Activated naive CD4-positive, alpha-beta T cell treated with anti-CD3 and anti-CD28 coated beads, Interleukin-2, amount 50 U/mL, for 24 hours (primary cell): ENCODE data around the gene TMPRSS6.
"Not testable (repeated sequence)": the region's sequence is repeated elsewhere in the genome, so short reads cannot be mapped to it uniquely, and the experiment has no call there.

ENCODE experiments used
- H3K27ac Mint-ChIP-seq: one replicate; pipeline ENCODE4 v1.8.0; 2021; ENCODE audit warnings: mild to moderate bottlenecking, mixed read lengths
- H3K27me3 Mint-ChIP-seq: one replicate; pipeline ENCODE4 v1.8.0; 2021; ENCODE audit warnings: mixed read lengths
- H3K36me3 Mint-ChIP-seq: one replicate; pipeline ENCODE4 v1.8.0; 2021; ENCODE audit warnings: mixed read lengths
- H3K4me1 Mint-ChIP-seq: one replicate; pipeline ENCODE4 v1.8.0; 2021; ENCODE audit warnings: mixed read lengths
- H3K4me3 Mint-ChIP-seq: one replicate; pipeline ENCODE4 v1.8.0; 2021; ENCODE audit warnings: mild to moderate bottlenecking, mixed read lengths
- H3K9me3 Mint-ChIP-seq: one replicate; pipeline ENCODE4 v1.8.0; 2021; ENCODE audit warnings: mixed read lengths

TMPRSS6 gene

GRCh38 chr22:37071850-37072592 lies 37.5 kb downstream of the TMPRSS6 start:
- H3K4me1 Mint-ChIP-seq, result not testable (repeated sequence)

GRCh38 chr22:37070744-37071143 lies 38.8 kb downstream of the TMPRSS6 start:
- H3K9me3 Mint-ChIP-seq, result no peaks in the 10 kb centered on the region
- no peaks in the 10 kb centered on the region for H3K4me1 Mint-ChIP-seq
- H3K27me3 Mint-ChIP-seq, result peaks cover 12% of the 10 kb centered on the region
- H3K4me3 Mint-ChIP-seq, result no peak overlapping the region
- H3K27ac Mint-ChIP-seq, result no peak overlapping the region
- no peaks in the 10 kb centered on the region for H3K36me3 Mint-ChIP-seq

More at GRCh38 chr22:37071850-37072592, 37.5 kb downstream of the TMPRSS6 start:
- peaks cover 12% of the 10 kb centered on the region for H3K27me3 Mint-ChIP-seq
- H3K27ac Mint-ChIP-seq, H3K9me3 Mint-ChIP-seq, H3K36me3 Mint-ChIP-seq, H3K4me3 Mint-ChIP-seq: not testable (repeated sequence)

GRCh38 chr22:37070334-37070733 lies 39.2 kb downstream of the TMPRSS6 start:
- no peaks in the 10 kb centered on the region for H3K4me1 Mint-ChIP-seq
- no peaks in the 10 kb centered on the region for H3K36me3 Mint-ChIP-seq
- H3K4me3 Mint-ChIP-seq, result no peak overlapping the region
- peaks cover 12% of the 10 kb centered on the region for H3K27me3 Mint-ChIP-seq
- no peak overlapping the region for H3K27ac Mint-ChIP-seq
- H3K9me3 Mint-ChIP-seq, result no peaks in the 10 kb centered on the region

GRCh38 chr22:37069719-37070118 lies 39.8 kb downstream of the TMPRSS6 start:
- no peak overlapping the region for H3K27ac Mint-ChIP-seq
- no peaks in the 10 kb centered on the region for H3K36me3 Mint-ChIP-seq
- no peak overlapping the region for H3K4me3 Mint-ChIP-seq
- H3K27me3 Mint-ChIP-seq, result peaks cover 12% of the 10 kb centered on the region
- no peaks in the 10 kb centered on the region for H3K4me1 Mint-ChIP-seq
- H3K9me3 Mint-ChIP-seq, result no peaks in the 10 kb centered on the region

GRCh38 chr22:37069319-37069718 lies 40.2 kb downstream of the TMPRSS6 start:
- H3K4me3 Mint-ChIP-seq, result no peak overlapping the region
- H3K4me1 Mint-ChIP-seq, result peaks cover 2% of the 10 kb centered on the region
- H3K27me3 Mint-ChIP-seq, result peaks cover 12% of the 10 kb centered on the region
- H3K9me3 Mint-ChIP-seq, result no peaks in the 10 kb centered on the region
- H3K36me3 Mint-ChIP-seq, result no peaks in the 10 kb centered on the region
- H3K27ac Mint-ChIP-seq, result no peak overlapping the region

GRCh38 chr22:37068859-37069258 lies 40.7 kb downstream of the TMPRSS6 start:
- Mint-ChIP-seq H3K4me1 (peaks cover 4% of the 10 kb centered on the region), H3K9me3 (no peaks in the 10 kb centered on the region), H3K36me3 (no peaks in the 10 kb centered on the region), H3K27ac (no peak overlapping the region), H3K4me3 (no peak overlapping the region), H3K27me3 (peaks cover 12% of the 10 kb centered on the region)

- no peak overlapping the region for H3K27ac Mint-ChIP-seq
- H3K27me3 Mint-ChIP-seq, result peaks cover 12% of the 10 kb centered on the region
- H3K9me3 Mint-ChIP-seq, result no peaks in the 10 kb centered on the region
- H3K36me3 Mint-ChIP-seq, result no peaks in the 10 kb centered on the region
- H3K4me3 Mint-ChIP-seq, result no peak overlapping the region
- peaks cover 8% of the 10 kb centered on the region for H3K4me1 Mint-ChIP-seq
These were observed 42.1 kb downstream of the TMPRSS6 start for GRCh38 chr22:37067428-37067827.

GRCh38 chr22:37065961-37066360 lies 43.6 kb downstream of the TMPRSS6 start:
- Mint-ChIP-seq H3K9me3 (no peaks in the 10 kb centered on the region), H3K27me3 (peaks cover 12% of the 10 kb centered on the region), H3K4me1 (peaks cover 8% of the 10 kb centered on the region), H3K4me3 (no peak overlapping the region), H3K27ac (no peak overlapping the region), H3K36me3 (peaks cover under 1% of the 10 kb centered on the region)

- Mint-ChIP-seq H3K36me3 (peaks cover 2% of the 10 kb centered on the region), H3K4me1 (peaks cover 8% of the 10 kb centered on the region), H3K4me3 (no peak overlapping the region), H3K27ac (no peak overlapping the region), H3K9me3 (no peaks in the 10 kb centered on the region), H3K27me3 (peaks cover 10% of the 10 kb centered on the region)
These were observed 44.3 kb downstream of the TMPRSS6 start for GRCh38 chr22:37065180-37065579.

GRCh38 chr22:37064553-37064952 lies 45.0 kb downstream of the TMPRSS6 start:
- H3K9me3 Mint-ChIP-seq, result no peaks in the 10 kb centered on the region
- H3K27me3 Mint-ChIP-seq, result peaks cover 4% of the 10 kb centered on the region
- H3K4me3 Mint-ChIP-seq, result no peak overlapping the region
- H3K36me3 Mint-ChIP-seq, result peaks cover 2% of the 10 kb centered on the region
- H3K4me1 Mint-ChIP-seq, result peaks cover 8% of the 10 kb centered on the region
- no peak overlapping the region for H3K27ac Mint-ChIP-seq

- Mint-ChIP-seq H3K4me1 (peaks cover 8% of the 10 kb centered on the region), H3K27ac (no peak overlapping the region), H3K9me3 (no peaks in the 10 kb centered on the region), H3K27me3 (peaks cover 2% of the 10 kb centered on the region), H3K36me3 (peaks cover 2% of the 10 kb centered on the region), H3K4me3 (no peak overlapping the region)
These were observed 45.8 kb downstream of the TMPRSS6 start for GRCh38 chr22:37063431-37064420.

GRCh38 chr22:37062702-37063381 lies 46.7 kb downstream of the TMPRSS6 start:
- Mint-ChIP-seq H3K27ac (no peak overlapping the region), H3K4me1 (peaks cover 8% of the 10 kb centered on the region), H3K9me3 (no peaks in the 10 kb centered on the region), H3K27me3 (no peaks in the 10 kb centered on the region), H3K4me3 (no peak overlapping the region), H3K36me3 (peaks cover 2% of the 10 kb centered on the region)

GRCh38 chr22:37062376-37062675 lies 47.2 kb downstream of the TMPRSS6 start:
- peaks cover 5% of the 10 kb centered on the region for H3K36me3 Mint-ChIP-seq
- no peaks in the 10 kb centered on the region for H3K9me3 Mint-ChIP-seq
- H3K4me3 Mint-ChIP-seq, result no peak overlapping the region
- H3K27ac Mint-ChIP-seq, result no peak overlapping the region
- H3K4me1 Mint-ChIP-seq, result peaks cover 8% of the 10 kb centered on the region
- no peaks in the 10 kb centered on the region for H3K27me3 Mint-ChIP-seq

- H3K27ac Mint-ChIP-seq, result no peak overlapping the region
- peaks cover 5% of the 10 kb centered on the region for H3K36me3 Mint-ChIP-seq
- H3K4me3 Mint-ChIP-seq, result no peak overlapping the region
- peaks cover 8% of the 10 kb centered on the region for H3K4me1 Mint-ChIP-seq
- H3K9me3 Mint-ChIP-seq, result no peaks in the 10 kb centered on the region
- no peaks in the 10 kb centered on the region for H3K27me3 Mint-ChIP-seq
These were observed 47.7 kb downstream of the TMPRSS6 start for GRCh38 chr22:37061611-37062375.
